Stimulated activated CD8-positive, alpha-beta memory T cell treated with anti-CD3 and anti-CD28 coated beads, Interleukin-4, amount 100 ng/mL, for 4 hours (primary cell): ENCODE results near the gene DNAI4.
"Not testable (repeated sequence)": the region's sequence is repeated elsewhere in the genome, so short reads cannot be mapped to it uniquely, and the experiment has no call there.

Experiments used
- DNase-seq, 2 donors: peaks; one replicate each; pipeline ENCODE4 v3.0.0-alpha.2; 2020; ENCODE audit warnings: low read depth in 2 of 2, low spot score in 1 of 2

The DNAI4 gene

DNA sequence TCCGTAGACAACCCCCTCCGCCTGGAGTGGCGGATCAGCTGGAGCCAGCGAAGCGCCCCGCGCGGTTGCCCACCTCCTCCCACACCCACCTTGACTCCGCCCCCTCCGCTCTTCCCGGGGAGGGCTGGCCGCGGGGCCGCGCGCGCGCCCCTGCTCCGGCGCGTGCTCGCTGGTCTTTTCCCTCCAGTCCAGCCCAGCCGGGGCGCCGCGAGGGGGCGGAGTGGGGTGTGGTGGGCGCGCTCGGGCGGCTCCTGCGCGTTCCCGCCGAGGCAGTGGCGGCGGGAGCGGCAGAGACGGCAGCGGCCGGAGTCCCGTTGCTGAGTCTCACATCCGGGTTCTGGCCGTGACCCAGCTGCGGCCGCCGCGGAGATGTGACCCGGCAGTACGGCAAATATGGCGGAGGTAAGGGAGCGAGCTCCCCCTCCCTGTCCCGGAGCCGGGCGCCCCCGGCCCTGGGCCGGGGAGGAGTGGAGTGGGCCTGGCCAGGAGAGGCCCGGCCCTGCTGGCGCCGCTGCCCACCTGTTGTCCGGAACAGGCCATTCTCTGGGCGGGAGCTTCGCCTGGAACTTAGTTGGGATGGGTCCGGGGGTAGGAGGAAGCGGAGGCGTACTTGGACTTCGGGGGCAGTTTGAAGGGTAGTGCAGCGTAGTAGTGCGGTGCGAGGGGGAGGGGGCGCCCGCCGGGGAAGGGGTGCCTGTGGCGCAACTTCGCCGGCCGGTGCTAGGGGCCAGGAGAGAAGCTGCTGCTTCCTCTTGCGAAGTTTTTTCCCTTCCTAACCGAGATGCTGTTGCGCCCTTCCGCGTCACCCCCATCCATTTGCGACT lies 5.6 kb upstream of the DNAI4 start:
- DNase-seq = peak; percentile 81 to 91

DNA sequence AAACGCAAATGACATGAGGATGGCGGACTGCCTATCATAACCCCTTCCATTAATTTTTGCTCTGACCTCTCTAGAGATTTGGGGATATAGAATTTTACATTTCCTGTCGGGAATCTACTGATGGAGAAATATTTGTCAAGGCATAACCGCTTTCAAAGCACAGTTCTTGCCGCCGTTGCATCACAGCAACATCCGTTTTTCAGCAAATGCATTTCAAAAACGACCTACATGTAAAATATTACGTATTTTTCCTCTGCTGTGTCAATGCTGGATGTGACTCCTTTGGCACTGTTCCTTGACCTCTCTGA lies 5.0 kb upstream of the DNAI4 start:
- DNase-seq = no peak

DNA sequence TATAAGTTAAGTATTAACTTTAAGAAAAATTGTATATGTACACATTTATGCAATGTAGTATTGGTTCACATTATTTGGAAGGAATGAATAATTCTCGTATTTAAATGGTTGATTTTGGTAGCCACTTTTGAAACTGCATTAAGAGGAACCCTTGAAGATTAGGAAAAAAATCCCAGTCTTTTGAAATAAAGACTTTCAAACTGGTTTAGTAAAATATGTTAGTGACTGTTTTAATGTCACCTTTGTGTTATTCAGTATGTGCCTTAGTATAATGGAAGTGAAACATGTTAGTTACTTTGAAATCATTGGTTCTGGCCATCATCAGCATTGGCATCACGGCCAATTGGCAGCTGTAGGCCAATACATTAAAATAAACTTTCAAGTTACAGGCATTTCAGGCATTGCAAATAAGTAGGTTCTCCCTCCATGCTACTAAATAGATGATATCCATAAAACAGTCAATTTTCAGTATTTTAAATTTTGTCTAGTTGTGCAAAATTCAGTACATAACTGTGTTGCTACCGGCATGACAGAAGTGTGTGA lies 4.6 kb upstream of the DNAI4 start:
- DNase-seq = no peak

DNA sequence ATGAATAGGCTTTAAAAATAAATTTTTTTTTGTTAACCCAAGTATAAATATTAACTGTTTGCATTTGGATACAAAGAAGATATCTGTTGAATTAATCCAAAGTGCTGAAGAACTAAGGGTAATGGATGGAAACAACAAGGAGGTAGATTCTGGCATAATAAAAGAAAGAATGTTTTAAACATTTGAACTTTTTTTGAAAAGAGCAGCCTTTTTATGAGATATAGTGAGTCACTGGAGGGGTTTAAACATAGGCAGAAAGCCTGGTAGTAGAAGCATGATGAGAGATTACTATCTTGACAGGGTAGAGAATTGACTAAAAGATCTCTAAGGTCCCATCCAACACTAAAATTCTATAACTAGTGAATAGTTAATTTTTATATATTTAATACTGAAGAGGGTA lies 2.9 kb upstream of the DNAI4 start:
- DNase-seq = no peak

DNA sequence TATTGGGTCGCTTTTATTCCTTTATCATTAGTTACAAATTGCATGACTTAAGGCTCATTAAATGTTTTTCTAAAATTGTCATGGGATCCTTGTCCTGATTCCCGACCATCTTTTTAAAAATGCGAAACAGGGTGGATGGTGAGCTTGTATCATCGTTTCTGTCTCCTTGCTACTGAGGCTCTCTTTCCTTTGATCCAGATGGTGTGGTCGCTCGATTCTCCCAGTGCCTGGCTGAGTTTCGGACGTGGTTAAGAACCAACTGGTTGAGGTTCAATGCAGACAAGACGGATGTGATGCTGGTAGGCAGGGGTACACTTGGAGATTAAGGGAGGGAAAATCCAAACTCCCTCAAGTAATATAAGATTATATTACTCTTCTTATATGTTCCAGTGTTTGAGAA lies 1.3 kb upstream of the DNAI4 start:
- no peak for DNase-seq

DNA sequence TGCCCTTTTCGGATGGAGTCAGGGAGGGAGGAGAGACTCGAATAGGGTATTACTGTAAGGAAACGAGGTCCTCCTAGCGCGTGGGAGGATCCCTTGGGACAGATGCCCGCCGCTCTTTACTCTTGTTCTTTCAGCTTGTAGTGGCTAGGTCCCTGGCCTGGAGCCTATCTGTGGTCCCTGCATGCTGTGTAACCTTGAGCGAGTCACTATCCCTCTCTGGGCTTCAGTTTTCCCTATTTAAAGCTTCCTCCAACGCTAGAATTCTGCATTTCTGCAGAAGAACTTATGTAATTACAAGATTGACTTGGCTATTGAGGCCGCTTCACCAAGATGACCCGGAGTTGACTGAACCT lies 878 bp upstream of the DNAI4 start:
- no peak for DNase-seq

- DNase-seq = no peak
These were observed 4.1 kb downstream of the DNAI4 start for GRCh38 chr1:66920543-66920942.

GRCh38 chr1:66919828-66920227 lies 4.8 kb downstream of the DNAI4 start:
- no peak for DNase-seq

- DNase-seq = no peak
These were observed 5.6 kb downstream of the DNAI4 start for GRCh38 chr1:66919063-66919462.

- DNase-seq = no peak
These were observed 7.2 kb downstream of the DNAI4 start for GRCh38 chr1:66917476-66917875.

GRCh38 chr1:66916320-66916719 lies 8.3 kb downstream of the DNAI4 start:
- no peak for DNase-seq

DNA sequence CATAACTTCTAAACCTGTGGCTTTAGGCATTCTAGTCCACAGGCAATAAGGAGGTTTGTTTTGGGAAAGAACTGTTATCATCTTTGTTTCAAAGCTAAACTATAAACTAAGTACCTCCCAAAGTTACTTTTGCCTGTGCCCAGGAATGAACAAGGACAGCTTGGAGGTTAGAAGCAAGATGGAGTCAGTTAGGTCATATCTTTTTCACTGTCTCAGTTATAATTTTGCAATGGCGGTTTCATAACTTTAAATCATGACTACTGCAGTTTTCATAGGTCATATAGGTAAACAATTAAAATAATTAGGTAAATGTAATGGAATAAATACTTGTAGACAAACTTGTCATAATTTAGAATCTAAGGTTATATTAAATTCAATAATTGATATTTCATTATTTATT lies 9.5 kb downstream of the DNAI4 start:
- not testable (repeated sequence) for DNase-seq

DNA sequence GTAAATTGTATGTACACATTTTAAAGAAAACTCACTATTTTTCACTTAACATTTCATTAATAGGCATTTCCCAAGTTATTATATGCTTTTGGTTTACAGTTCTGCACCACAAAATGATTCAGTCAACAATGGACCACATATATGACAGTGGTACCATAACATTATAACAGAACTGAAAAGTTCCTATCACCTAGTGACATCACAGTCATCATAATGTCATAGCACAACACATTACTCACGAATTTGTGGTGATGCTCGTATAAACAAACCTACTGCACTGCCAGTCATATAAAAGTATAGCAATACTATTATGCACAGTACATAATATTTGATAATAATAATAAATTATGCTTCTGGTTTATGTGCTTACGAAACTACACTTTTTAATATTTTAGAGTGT lies 30.9 kb downstream of the DNAI4 start:
- DNase-seq = no peak

DNA sequence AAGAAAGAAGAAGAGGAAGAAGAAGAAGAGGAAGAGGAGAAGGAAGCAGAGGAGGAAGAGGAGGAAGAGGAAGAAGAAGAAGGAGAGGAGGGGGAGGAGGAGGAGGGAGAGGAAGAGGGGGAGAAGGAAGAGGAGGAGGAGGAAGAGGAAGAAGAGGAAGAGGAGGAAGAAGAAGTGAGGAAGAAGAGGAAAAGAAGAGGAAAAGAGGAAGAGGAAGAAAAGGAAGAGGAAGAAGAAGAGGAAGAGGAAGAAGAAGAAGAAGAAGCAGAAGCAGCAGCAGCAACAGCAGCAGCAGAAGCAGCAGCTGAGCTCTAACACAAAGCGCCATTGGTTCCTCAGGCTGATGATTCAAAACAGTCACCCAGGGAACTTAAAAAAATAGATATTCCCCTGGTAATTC lies 34.0 kb downstream of the DNAI4 start:
- DNase-seq = no peak

DNA sequence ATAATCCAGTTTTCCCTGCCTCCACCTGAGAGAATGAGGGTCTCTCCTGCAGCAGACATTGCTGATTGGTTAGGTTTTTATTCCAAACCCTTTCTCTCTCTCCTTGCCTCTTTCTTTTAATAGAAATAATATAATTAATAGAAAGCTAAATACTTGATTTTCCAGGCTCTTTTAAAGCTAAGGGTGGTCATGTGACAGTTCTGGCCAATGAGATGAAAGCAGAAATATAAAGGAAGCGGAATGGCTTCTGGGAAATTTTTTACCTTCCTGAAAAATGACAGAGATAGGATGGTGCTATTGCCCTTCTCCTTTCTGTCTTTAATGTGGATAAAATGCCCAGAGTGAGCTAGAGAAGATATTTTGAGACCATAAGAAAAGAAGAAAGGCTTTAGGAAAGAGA lies 35.6 kb downstream of the DNAI4 start:
- no peak for DNase-seq

DNA sequence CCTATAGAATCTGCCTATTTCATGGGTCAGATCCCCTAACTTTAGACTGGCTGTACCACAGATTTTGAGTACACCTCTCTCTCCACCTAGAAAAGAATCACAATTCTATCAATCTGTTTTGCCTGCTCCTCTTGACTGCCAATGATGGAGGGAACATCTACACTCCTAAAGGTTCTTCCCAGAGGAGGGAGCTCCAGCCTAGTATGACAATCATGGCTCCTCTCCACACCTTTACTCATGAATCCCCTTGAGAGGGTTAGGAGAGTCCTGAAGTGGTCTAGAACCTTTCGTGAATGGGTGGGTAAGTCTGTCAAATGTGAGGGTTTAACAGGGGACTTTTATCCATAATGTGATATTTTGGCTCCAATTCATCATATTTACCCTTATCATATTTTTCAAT lies 48.0 kb downstream of the DNAI4 start:
- DNase-seq = no peak

GRCh38 chr1:66873111-66873510 lies 51.5 kb downstream of the DNAI4 start:
- DNase-seq = no peak

DNA sequence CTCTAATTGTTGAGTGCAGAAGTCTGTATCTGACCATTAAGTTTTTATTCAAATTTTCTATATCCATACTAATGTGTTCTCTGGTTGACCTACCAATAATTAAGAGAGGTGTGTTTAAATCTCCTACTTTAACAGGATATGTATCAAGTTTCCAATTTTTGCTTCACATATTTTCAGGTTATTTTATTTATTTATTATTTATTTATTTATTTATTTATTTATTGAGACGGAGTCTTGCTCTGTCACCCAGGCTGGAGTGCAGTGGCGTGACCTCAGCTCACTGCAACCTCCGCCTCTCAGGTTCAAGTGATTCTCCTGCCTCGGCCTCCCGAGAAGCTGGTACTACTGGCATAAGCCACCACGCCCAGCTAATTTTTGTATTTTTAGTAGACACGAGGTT lies 52.6 kb downstream of the DNAI4 start:
- not testable (repeated sequence) for DNase-seq

- no peak for DNase-seq
These were observed 57.2 kb downstream of the DNAI4 start for GRCh38 chr1:66867501-66867900.

DNA sequence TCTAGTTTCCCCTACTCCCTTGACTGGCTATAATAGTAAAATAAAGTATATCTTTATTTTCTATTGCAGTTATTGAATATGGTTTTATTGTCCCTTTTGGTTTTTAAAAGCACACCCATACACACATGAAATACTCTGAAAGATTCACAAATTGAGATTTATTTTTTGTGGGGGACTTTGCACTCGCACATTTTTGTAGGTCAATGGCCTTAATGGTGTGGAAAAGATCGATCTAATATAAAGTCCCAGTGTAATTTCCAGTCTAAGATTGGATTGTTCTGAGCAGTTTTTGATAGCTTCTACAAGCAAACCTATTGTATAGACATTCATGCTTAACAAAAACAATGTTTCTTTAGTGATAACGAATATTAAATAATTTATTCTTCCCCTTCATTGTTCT lies 64.1 kb downstream of the DNAI4 start:
- DNase-seq = no peak

- DNase-seq = no peak
These were observed 71.3 kb downstream of the DNAI4 start for GRCh38 chr1:66853379-66853778.

DNA sequence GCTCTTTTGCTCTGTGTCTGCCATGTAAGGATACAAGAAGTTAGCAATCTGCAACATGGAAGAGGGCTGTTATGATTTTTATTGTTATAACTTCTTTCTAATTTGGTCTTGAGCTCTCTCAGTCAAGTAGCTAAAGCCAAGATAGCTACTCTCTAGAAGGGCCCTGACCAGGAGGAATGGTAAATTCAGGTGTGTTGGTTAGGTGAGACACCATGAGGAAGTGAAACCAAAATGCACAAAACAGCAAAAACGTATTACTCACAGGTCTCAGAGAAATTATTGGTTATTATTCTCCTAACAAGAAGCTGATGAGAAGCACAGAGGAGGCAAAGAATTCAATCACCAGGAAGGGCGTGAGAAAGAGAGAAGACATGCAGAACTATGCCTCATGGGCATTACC lies 71.8 kb downstream of the DNAI4 start:
- no peak for DNase-seq

DNA sequence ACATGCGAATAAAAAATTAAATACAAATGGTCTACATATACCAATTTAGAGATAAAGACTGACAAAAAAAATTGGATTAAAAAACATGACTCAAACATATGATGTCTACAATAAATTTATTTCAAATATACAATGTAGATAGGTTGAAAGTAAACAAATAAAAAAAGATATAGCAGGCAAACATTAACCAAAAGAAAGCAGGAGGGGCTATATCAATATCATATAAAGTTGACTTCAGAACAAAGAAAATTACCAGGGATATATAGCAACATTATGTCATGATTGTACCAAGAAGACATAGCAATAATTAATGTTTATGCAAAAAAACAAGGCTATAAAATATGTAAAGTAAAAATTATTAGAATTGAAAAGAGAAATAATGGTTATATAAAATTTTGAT lies 73.7 kb downstream of the DNAI4 start:
- DNase-seq = no peak
